HG02970 (cell line): ENCODE data around the gene CCDC74A.
"Not testable (repeated sequence)": the region's sequence is repeated elsewhere in the genome, so short reads cannot be mapped to it uniquely, and the experiment has no call there.

Experiments
- ATAC-seq: cut with Tn5 transposase; IDR thresholded peaks from one replicate; pipeline ENCODE4 v1.9.1; 2021; ENCODE audit warnings: mild to moderate bottlenecking, moderate library complexity, moderate number of reproducible peaks; ENCODE audit not compliant: unreplicated experiment, low FRiP score

The CCDC74A gene

DNA sequence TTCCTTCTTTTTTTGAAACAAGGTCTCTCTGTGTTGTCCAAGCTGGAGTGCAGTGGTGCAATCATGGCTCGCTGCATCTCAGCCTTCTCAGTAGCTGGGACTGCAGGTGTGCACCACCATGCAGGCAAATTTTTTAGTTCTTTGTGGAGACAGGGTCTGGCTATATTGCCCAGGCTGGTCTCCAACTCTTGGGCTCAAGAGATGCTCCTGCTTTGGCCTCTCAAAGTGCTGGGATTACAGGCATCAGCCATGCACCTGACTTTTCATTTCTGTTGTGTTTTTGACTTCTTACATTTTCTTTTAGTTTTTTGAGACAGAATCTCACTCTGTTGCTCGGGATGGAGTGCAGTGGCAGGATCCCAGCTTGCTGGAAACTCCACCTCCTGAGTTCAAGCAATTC is 2.4 kb upstream of the CCDC74A start:
- not testable (repeated sequence) for ATAC-seq

DNA sequence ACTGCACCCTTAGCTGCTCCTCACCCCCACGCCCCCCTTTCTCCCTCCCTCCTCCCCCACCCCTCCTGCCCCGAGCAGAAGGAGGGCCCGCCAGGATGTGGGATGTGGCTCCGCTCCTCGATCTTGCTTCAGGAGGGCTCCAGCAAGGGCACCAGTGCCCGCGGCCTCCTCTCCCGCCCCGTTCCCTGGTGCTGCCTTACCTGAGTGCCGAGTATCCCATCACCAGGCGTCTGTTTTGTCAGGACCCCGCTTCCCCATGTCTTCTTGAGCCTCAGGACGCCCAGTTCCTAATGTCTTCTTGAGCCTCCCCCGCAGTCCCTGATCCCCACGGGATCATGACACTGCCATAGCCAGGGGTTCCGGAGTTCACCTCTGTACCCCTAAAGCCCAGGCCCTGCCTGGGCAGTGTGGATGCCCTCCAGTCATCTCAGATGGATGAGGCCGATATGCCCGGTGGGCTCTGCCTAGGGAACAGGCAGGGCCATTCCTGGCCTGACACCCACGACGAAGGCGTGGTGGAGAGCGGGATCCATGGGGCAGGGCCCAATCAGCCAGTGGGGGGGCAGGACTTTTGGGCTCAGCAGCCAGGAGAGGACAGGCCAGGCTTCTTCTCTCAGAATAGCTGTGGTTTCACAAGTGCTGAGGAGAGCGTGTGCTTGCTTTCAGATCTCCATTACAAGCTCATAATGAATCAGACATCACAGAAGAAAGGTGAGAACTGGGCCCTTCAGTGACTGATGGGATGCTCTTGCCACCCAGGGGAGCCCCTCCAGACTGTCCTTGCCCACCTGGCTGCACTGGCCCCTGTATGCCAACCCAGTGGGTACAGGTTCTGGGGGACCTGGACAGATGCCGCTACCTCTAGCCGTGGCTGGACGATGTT is 1.5 kb downstream of the CCDC74A start:
- not testable (repeated sequence) for ATAC-seq

GRCh38 chr2:131529864-131530445 is 2.3 kb downstream of the CCDC74A start:
- not testable (repeated sequence) for ATAC-seq

DNA sequence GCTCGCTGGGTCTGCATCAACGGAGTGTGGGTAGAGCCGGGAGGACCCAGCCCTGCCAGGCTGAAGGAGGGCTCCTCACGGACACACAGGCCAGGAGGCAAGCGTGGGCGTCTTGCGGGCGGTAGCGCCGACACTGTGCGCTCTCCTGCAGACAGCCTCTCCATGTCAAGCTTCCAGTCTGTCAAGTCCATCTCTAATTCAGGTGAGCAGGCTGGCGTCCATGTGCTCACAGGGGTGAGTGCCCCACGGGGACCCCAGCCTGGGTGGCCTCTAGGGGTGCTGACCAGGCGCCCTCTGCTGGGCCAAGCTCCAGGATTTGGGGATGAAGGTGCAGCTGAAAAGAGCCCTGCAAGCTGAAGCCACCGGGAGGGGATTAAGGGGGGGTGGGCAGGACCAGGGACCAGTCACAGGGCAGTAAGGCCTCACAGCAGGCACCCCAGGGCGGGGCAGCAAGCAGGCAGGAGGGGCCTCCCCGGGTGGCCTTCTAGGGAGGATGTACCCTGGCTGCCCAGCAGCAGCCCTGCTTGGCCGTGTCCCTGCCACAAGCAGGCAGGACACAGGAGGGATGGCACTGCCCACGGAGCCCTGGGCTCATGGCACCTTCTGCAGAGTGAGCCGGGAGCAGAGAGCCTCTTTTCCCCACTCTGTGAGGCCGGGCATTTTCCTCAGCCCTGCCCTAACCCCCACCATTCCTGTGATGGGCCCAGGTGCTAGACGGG is 3.1 kb downstream of the CCDC74A start:
- ATAC-seq = not testable (repeated sequence)

DNA sequence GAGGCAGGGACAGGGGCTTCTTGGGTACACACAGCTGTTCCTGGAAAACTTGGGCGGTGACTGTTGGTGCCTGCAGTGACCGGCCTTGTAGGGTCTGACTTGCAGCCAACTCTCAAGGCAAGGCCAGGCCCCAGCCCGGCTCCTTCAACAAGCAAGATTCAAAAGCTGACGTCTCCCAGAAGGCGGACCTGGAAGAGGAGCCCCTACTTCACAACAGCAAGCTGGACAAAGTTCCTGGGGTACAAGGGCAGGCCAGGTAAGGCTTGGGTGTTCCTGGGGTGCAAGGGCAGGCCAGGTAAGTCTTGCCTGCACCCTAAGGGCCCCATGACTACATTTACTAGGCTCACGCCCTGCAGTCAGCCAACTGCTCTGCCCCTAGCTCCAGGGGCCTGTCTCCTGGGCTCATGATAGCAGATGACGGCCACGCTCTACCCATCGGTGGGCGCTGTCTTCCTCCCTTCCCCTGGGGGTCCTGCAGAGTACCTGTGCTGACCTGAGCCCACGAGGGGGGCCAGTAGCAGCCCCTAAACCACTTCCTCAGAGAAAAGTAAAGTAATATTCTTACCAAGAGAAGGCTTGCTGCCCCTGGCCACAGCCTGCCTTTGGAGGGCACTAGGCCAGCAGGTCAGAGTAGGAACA is 4.0 kb downstream of the CCDC74A start:
- ATAC-seq = not testable (repeated sequence)

DNA sequence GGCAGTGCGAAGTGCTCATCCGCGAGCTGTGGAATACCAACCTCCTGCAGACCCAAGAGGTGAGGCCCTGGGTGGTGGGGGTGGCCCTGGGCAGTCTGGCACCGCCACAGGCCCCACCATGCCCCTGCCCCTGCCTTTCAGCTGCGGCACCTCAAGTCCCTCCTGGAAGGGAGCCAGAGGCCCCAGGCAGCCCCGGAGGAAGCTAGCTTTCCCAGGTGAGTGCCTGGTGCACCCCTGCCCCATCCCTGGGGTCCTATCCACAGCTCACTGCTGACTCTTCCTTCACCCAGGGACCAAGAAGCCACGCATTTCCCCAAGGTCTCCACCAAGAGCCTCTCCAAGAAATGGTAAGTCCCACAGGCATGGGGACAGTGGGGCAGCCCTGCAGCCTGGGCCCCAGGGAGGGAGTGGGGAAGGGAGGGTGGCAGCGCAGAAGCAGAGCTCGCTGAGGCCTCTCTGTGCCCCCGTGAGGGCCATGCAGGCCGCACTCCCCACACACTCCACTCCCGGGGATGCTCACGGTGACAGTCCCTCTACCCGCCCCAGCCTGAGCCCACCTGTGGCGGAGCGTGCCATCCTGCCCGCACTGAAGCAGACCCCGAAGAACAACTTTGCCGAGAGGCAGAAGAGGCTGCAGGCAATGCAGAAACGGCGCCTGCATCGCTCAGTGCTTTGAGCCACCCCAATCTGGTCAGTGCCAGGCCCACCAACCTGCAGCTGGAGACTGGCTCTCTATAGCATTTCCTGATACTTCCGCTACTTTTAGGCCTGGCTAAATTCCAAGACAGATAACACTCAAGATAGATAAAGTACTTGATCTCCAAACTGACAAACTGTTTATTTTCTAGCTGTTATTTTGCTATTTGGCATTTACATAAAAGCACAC is 5.3 kb downstream of the CCDC74A start:
- not testable (repeated sequence) for ATAC-seq

DNA sequence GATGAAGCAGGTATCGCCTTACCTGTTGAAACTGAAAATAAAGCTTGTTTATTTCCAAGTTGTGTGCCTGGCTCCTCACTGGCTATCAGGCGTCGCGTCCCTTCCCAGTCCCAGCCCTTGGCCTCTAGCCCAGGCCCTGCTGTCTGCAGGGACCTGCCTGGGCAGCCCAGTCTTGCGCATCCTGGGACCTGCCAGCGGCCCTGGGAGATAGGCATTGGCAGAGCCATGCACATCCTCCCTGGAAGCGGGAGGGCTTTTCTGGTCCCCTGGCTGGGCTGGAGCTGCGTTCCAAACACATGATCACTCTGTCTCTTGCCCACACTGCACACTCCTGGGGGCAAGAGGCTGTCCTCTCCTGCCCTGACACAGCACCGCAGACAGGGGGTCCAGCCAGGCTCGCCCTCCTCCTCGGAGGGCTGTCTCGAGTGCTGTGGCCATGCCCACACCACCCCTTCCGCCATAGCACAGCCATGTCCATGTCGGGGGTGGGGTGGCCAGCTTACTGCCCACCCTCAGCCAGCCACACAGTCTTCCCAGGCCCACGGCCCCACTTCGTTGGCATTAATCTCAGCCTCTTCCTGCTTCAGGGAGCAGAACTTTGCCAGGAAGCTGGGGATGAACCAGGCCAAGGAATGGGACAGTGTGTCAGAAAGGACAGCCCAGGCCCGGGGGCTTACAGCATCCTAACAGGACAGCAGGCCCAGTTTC is 6.1 kb downstream of the CCDC74A start:
- ATAC-seq = not testable (repeated sequence)

- not testable (repeated sequence) for ATAC-seq
These were observed 6.6 kb downstream of the CCDC74A start for GRCh38 chr2:131534317-131534672.

- not testable (repeated sequence) for ATAC-seq
These were observed 7.3 kb downstream of the CCDC74A start for GRCh38 chr2:131534965-131535364.

DNA sequence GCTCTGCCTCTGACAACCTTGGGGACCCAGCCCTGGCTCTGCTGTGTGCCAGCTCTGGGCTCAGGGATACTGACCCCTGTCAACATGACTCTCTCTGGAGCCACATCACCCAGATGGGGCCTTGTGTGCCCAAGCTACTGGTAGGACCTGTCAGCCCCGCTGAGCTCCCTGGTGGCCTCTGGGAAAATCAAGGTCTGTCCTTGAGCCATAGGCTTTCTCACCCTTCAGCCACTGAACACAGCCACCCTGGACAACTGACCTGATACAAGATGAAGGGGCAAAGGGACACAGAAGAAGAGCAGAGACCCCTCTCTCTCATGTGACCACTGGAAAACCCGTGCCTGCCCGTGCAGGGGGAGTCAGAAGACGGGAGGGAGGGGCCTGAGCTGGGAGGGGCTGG is 7.8 kb downstream of the CCDC74A start:
- no peak for ATAC-seq

- ATAC-seq = not testable (repeated sequence)
These were observed 8.5 kb downstream of the CCDC74A start for GRCh38 chr2:131535951-131536826.

GRCh38 chr2:131536841-131537240 is 9.2 kb downstream of the CCDC74A start:
- ATAC-seq = not testable (repeated sequence)

- not testable (repeated sequence) for ATAC-seq
These were observed 11.2 kb downstream of the CCDC74A start for GRCh38 chr2:131538856-131539255.

- no peak for ATAC-seq
These were observed 15.0 kb downstream of the CCDC74A start for GRCh38 chr2:131542438-131543384.

GRCh38 chr2:131543385-131543891 is 15.8 kb downstream of the CCDC74A start:
- no peak for ATAC-seq

- ATAC-seq = not testable (repeated sequence)
These were observed 16.5 kb downstream of the CCDC74A start for GRCh38 chr2:131544006-131544812.
